OCI-LY7 (cell line): ENCODE results near the gene B3GLCT. TPM values are rescaled to one million over a fixed set of nuclear protein-coding genes. Genes with fewer than 3 reads are reported as not detected.

Experiments
- BruUV-seq: library from RNA; stranded (reverse); fragments of 400-500 nt; replicated peaks from 2 replicates; lab custom pipeline; 2021; lab: Mats Ljungman, UMichigan
- CTCF ChIA-PET: fragments of 300-600 bp; sonication (Branson Sonifier 250); formaldehyde crosslinking; loops from one replicate; lab custom pipeline; 2022; ENCODE audit warnings: antibody characterized with exemption; ENCODE audit not compliant: unreplicated experiment; lab: Charles Lee
- POLR2A ChIA-PET: fragments of 300-600 bp; sonication (Branson Sonifier 250); formaldehyde crosslinking; loops from one replicate; lab custom pipeline; 2022; ENCODE audit warnings: antibody characterized with exemption; lab: Charles Lee
- DNase-seq: peaks from one replicate; pipeline ENCODE4 v3.0.0-alpha.2; 2015; ENCODE audit warnings: low spot score
- H2AFZ ChIP-seq: fragments of 200-600 bp; sonication (generic), shearing (Covaris generic); 2 replicates; pipeline ENCODE4 v1.6.1; 2014; ENCODE audit warnings: mild to moderate bottlenecking, antibody characterized with exemption, low read length, moderate library complexity
- H3K27ac ChIP-seq: fragments of 200-600 bp; sonication (generic); 2 replicates; pipeline ENCODE4 v1.5.1; 2014; ENCODE audit warnings: mixed run types, low read depth, mild to moderate bottlenecking, moderate library complexity, low read length, inconsistent platforms; ENCODE audit not compliant: poor library complexity, severe bottlenecking
- H3K36me3 ChIP-seq: fragments of 200-600 bp; sonication (generic); 2 replicates; pipeline ENCODE4 v1.6.1; 2014; ENCODE audit warnings: mild to moderate bottlenecking, antibody characterized with exemption, low read length, moderate library complexity, mixed read lengths; ENCODE audit not compliant: insufficient read depth
- H3K4me1 ChIP-seq: fragments of 200-600 bp; sonication (generic); 2 replicates; pipeline ENCODE4 v1.5.1; 2014; ENCODE audit warnings: mild to moderate bottlenecking, low read length; ENCODE audit not compliant: insufficient read depth, poor library complexity, severe bottlenecking
- H3K4me2 ChIP-seq: fragments of 200-600 bp; sonication (generic); 2 replicates; pipeline ENCODE4 v1.6.1; 2014; ENCODE audit warnings: mild to moderate bottlenecking, low read length
- H3K4me3 ChIP-seq: fragments of 200-600 bp; sonication (generic); 2 replicates; pipeline ENCODE4 v1.5.1; 2014; ENCODE audit warnings: mild to moderate bottlenecking, low read depth, low read length; ENCODE audit not compliant: poor library complexity, severe bottlenecking
- H3K79me2 ChIP-seq: fragments of 200-600 bp; sonication (generic); 2 replicates; pipeline ENCODE4 v1.6.1; 2016; ENCODE audit warnings: low read depth, mild to moderate bottlenecking, low read length, moderate library complexity, mixed read lengths; ENCODE audit not compliant: insufficient read depth
- H3K9me2 ChIP-seq: fragments of 200-600 bp; sonication (generic); 2 replicates; pipeline ENCODE4 v1.6.1; 2016; ENCODE audit warnings: mild to moderate bottlenecking, low read length, mixed read lengths; ENCODE audit not compliant: insufficient read depth
- H3K9me3 ChIP-seq: fragments of 200-600 bp; sonication (generic); 2 replicates; pipeline ENCODE4 v1.6.1; 2014; ENCODE audit warnings: mild to moderate bottlenecking, mixed run types, low read length, mixed read lengths
- H4K20me1 ChIP-seq: fragments of 200-600 bp; sonication (generic); 2 replicates; pipeline ENCODE4 v1.6.1; 2014; ENCODE audit warnings: mild to moderate bottlenecking, antibody characterized with exemption, low read length, moderate library complexity, mixed read lengths; ENCODE audit not compliant: insufficient read depth
- EZH2phosphoT487 ChIP-seq: fragments of 200-600 bp; sonication (generic); IDR thresholded peaks from 2 replicates; pipeline ENCODE4 v1.6.1; 2018; ENCODE audit warnings: low read depth, borderline replicate concordance, mild to moderate bottlenecking, mixed run types, antibody characterized with exemption, low read length, moderate library complexity, mixed read lengths
- intact Hi-C: fragments of 100-400 bp; cut with micrococcal nuclease; formaldehyde crosslinking; loops from one replicate; pipeline ENCODE4 v1.10.0; 2022; ENCODE audit not compliant: unreplicated experiment
- total RNA-seq, 2 experiments: library from RNA; depleted of rRNA in 1 of 2; stranded (reverse); fragments of >200 nt in 1 of 2; shearing (Covaris generic) in 1 of 2; gene quantifications; 2 replicates each; pipeline ENCODE4 v1.2.3, GENCODE V29; 2014 to 2022
- TF ChIP-seq, protein P1 (sequence below): fragments of 200-600 bp; sonication (generic); conservative IDR thresholded peaks from 2 replicates; pipeline ENCODE4 v1.5.1; 2014; ENCODE audit warnings: mild to moderate bottlenecking, antibody characterized with exemption, low read length, moderate library complexity, mixed read lengths

B3GLCT gene
- total RNA-seq, 2 experiments from 2014 or later, result 3.7 to 4.3 TPM

- Histone ChIP-seq H3K4me1 (no peaks in the 10 kb centered on the region), H4K20me1 (no peaks in the 10 kb centered on the region), H3K4me3 (no peak overlapping the region), H3K79me2 (no peaks in the 10 kb centered on the region), H3K9me3 (peaks cover 17% of the 10 kb centered on the region), H3K36me3 (no peaks in the 10 kb centered on the region), H3K9me2 (no peaks in the 10 kb centered on the region), H2AFZ (no peak overlapping the region), H3K4me2 (no peak overlapping the region), H3K27ac (no peak overlapping the region)
- intact Hi-C loops, result no loop called here
- no peak for DNase-seq
- ChIA-PET CTCF (no interaction called here), POLR2A (no interaction called here)
- TF ChIP-seq EZH2phosphoT487, result no peak
- TF ChIP-seq, protein P1, sequence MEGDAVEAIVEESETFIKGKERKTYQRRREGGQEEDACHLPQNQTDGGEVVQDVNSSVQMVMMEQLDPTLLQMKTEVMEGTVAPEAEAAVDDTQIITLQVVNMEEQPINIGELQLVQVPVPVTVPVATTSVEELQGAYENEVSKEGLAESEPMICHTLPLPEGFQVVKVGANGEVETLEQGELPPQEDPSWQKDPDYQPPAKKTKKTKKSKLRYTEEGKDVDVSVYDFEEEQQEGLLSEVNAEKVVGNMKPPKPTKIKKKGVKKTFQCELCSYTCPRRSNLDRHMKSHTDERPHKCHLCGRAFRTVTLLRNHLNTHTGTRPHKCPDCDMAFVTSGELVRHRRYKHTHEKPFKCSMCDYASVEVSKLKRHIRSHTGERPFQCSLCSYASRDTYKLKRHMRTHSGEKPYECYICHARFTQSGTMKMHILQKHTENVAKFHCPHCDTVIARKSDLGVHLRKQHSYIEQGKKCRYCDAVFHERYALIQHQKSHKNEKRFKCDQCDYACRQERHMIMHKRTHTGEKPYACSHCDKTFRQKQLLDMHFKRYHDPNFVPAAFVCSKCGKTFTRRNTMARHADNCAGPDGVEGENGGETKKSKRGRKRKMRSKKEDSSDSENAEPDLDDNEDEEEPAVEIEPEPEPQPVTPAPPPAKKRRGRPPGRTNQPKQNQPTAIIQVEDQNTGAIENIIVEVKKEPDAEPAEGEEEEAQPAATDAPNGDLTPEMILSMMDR, result no peak
- BruUV-seq, result no TSS peak
These were observed 157.2 kb downstream of the B3GLCT start for GRCh38 chr13:31356991-31357390.

DNA sequence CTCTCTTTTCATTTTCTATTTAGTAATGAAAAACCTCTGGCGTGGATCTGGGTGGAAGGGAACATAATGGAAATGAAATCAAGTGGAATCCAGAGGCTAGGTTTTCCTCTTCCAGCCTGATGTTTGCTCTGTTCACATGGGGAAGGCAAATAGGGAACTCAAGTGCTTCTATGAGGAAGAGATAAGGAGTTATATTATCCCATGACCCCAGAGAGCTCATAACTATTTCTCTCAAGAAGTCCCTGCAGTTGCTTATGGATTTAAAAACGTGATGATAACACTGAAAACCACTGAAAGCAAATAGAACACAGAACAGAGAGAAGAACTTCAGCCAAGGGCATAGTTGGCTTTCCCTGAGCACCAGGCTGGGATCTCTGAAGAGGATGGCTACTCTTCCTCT lies 157.8 kb downstream of the B3GLCT start:
- Histone ChIP-seq H3K79me2 (no peaks in the 10 kb centered on the region), H3K4me2 (no peak overlapping the region), H4K20me1 (no peaks in the 10 kb centered on the region), H3K9me3 (peaks cover 17% of the 10 kb centered on the region), H3K4me1 (no peaks in the 10 kb centered on the region), H3K4me3 (no peak overlapping the region), H2AFZ (no peak overlapping the region), H3K36me3 (no peaks in the 10 kb centered on the region), H3K27ac (no peak overlapping the region), H3K9me2 (no peaks in the 10 kb centered on the region)
- intact Hi-C loops, result no loop called here
- no TSS peak for BruUV-seq
- TF ChIP-seq, protein P1, result no peak
- no peak for TF ChIP-seq EZH2phosphoT487
- CTCF ChIA-PET, result no interaction called here
- DNase-seq, result no peak
- POLR2A ChIA-PET, result no interaction called here

DNA sequence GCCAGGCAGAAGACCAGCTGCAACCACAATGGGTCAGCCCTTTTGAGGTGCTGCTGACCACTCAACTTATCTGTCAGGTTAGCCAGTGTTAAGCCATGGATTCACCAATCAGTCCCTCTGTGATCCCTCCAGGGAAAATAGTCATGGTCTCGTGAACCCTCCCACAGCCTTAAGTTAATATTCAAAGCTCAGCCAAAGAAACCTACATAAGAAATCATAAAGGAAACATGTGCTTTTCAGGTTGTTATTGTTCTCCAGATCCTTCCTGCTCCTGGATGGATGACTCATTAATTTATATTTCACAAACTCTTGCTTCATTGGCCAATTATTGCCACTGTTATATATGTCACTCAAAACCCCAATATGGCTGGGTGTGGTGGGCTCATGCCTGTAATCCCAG lies 161.9 kb downstream of the B3GLCT start:
- Histone ChIP-seq H3K27ac (no peak overlapping the region), H3K79me2 (no peaks in the 10 kb centered on the region), H3K9me3 (peaks cover 12% of the 10 kb centered on the region; the same call in 1 of the 2 replicates), H2AFZ (no peak overlapping the region), H3K36me3 (no peaks in the 10 kb centered on the region; the same call in 1 of the 2 replicates), H3K4me3 (no peak overlapping the region), H3K4me1 (no peaks in the 10 kb centered on the region), H4K20me1 (no peaks in the 10 kb centered on the region), H3K9me2 (no peaks in the 10 kb centered on the region), H3K4me2 (no peak overlapping the region)
- intact Hi-C loops, result no loop called here
- no TSS peak for BruUV-seq
- CTCF ChIA-PET, result no interaction called here
- POLR2A ChIA-PET, result no interaction called here
- no peak for TF ChIP-seq EZH2phosphoT487
- TF ChIP-seq, protein P1, result no peak
- DNase-seq, result no peak
